ENCODE results near the gene SPTBN2.

SPTBN2 gene

DNA sequence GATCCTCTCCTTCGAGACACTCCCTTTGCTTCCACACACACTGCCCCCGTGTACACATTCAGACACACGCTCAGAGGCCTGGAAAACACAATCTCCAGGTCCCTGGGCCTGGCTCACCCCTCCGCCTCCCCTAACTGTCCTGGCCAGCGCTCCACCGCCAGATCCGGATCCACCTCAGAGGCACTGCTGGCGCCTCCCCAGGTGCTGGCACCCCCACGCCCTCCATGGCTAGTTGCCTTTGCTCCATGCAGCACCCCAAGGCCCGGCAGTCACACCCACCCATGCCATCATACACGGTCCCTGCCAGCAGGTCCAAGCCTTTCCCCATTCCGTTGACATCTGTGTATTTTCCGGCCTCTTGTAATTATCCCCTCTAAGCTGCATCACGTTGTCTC, 11.1 kb downstream of the SPTBN2 start:
- no peak for DNase-seq (ENCODE audit: low read depth, low spot score)
- H3K4me3 ChIP-seq (ENCODE audit: low read depth, low read length) = no peak overlapping the region
- TF ChIP-seq CTCF (IDR thresholded peaks at IDR 0.05; ENCODE audit: insufficient read depth, low read length, missing control alignments) = no peak
- CTCF ChIA-PET = no interaction called here
- POLR2A ChIA-PET = no interaction called here

GRCh38 chr11:66716996-66717395, 12.0 kb downstream of the SPTBN2 start:
- CTCF ChIA-PET = interaction anchor here (1.4 to 1.6 kb wide), 2 partner anchors 9 to 117 kb away, joined by 3 to 4 read pairs; no protein-coding TSS in a partner anchor
- DNase-seq (ENCODE audit: low read depth, low spot score) = no peak

DNA sequence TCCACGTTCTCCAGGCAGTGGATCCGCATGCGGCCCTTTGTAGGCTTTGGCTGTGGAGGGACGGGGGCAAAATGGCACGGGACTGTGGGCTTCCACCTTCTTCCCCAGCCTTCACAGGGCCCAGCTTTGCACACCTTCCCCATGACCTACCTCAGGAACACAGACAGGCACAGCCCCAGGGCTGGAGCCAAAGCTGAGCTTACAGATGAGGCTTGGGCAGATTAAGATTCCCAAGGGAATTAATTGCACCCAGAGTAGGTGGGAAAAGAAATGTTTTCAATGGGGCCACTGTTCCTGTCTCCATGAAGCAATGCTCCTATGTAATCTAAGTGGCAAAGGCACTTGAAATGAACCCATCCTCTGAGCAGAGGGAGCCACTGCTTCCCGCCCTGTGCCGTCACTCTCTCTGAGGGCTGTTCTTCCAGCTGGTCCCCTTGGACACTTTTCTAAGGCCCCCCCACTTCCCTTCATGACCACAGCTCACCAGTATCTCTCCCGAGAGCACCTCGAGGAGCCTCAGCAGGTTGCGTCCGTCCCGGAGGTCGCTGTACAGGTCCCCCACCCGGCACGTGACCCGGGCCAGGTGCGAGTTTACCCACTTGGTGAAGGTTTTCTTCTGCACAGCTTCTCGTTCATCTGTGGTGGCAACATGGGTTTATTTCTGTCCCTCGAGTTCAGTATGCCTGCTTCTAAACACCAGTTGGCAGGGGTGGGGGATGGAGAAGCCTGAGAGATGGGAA, 13.5 kb downstream of the SPTBN2 start:
- no peak for DNase-seq (ENCODE audit: low read depth, low spot score)
- CTCF ChIA-PET = interaction anchor here (1.2 to 1.6 kb wide), 4 partner anchors 11 to 119 kb away, joined by 3 to 4 read pairs (median 3); no protein-coding TSS in a partner anchor
- POLR2A ChIA-PET = no interaction called here
- no peak for TF ChIP-seq CTCF (IDR thresholded peaks at IDR 0.05; ENCODE audit: insufficient read depth, low read length, missing control alignments)
- H3K4me3 ChIP-seq (ENCODE audit: low read depth, low read length) = no peak overlapping the region

More at GRCh38 chr11:66716996-66717395, 12.0 kb downstream of the SPTBN2 start:
- TF ChIP-seq CTCF (IDR thresholded peaks at IDR 0.05; ENCODE audit: insufficient read depth, low read length, missing control alignments) = no peak
- POLR2A ChIA-PET = no interaction called here
- no peak overlapping the region for H3K4me3 ChIP-seq (ENCODE audit: low read depth, low read length)

DNA sequence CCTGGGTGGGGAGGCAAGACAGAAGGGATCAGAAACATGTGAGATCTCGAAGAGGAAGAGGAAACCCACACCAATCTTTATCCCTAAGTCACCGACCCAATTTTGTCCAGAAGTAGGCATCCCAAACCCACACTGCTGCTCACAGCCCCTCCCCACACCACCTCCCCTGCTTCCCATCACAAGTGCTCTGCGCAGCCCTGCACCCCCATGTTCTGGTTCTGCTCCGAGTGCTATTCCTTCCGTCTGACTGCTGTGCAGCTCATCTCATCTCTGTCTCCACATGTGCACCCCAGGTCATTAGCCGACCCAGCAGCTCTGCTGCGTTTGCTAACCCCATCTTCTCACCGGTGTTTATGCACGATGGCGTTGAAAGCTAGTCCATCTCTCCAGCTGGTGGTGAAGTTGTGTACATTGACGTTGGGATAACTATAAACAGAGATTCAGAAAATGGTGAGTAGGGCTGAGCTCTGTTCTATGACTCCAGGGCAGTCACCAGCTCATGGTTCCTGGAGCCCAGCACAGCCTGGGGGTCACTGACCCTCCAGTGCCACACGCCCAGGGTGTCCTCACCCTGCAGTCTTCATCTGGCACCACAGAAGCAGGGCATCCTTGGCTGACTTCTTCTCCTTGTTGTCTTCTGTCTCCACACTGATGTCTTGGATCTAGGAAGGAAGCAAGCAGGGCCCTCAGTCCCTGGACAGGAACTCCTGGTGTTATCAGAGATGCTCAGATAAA, 15.1 kb downstream of the SPTBN2 start:
- POLR2A ChIA-PET = no interaction called here
- no peak for TF ChIP-seq CTCF (IDR thresholded peaks at IDR 0.05; ENCODE audit: insufficient read depth, low read length, missing control alignments)
- DNase-seq (ENCODE audit: low read depth, low spot score) = no peak
- CTCF ChIA-PET = interaction anchor here (1.1 kb wide), 1 partner anchor 26 kb away, joined by 3 read pairs; no protein-coding TSS in a partner anchor
- no peak overlapping the region for H3K4me3 ChIP-seq (ENCODE audit: low read depth, low read length)

DNA sequence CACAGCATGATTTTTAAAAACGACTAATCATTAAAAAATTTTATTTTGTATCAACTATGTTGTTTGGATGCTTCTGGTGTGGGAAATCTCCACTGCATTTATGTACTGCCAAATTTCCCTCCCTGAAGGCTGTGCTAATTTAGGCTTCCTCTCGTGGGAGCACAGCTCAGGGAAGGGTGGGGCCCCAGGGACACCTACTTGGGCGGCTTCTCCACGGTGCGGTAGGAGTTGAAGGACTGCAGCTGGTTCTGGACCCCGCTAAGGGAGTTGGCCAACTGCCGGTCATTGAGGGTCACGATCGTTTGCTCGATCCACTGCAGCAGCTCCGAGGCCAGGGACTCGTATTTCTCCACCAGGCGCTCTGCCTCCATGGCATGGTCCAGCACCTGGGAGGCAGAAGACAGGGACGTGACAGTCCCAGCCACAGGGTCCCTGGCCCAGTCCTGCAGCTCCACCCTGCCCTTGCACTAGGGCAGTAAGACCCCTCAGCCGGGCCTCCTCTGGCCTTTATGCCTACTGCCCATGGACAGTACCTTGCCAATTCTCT, 18.6 kb downstream of the SPTBN2 start:
- no peak overlapping the region for H3K4me3 ChIP-seq (ENCODE audit: low read depth, low read length)
- ChIA-PET POLR2A (no interaction called here), CTCF (interaction anchor here (0.6 to 2.1 kb wide), 3 partner anchors 14 to 15 kb away, joined by 3 to 11 read pairs (median 3); no protein-coding TSS in a partner anchor)
- no peak for TF ChIP-seq CTCF (IDR thresholded peaks at IDR 0.05; ENCODE audit: insufficient read depth, low read length, missing control alignments)
- no peak for DNase-seq (ENCODE audit: low read depth, low spot score)

GRCh38 chr11:66708701-66709100, 20.3 kb downstream of the SPTBN2 start:
- ChIA-PET POLR2A (no interaction called here), CTCF (interaction anchor here (2.1 kb wide), 1 partner anchor 13 kb away, joined by 11 read pairs; no protein-coding TSS in a partner anchor)
- no peak for TF ChIP-seq CTCF (IDR thresholded peaks at IDR 0.05; ENCODE audit: insufficient read depth, low read length, missing control alignments)
- no peak overlapping the region for H3K4me3 ChIP-seq (ENCODE audit: low read depth, low read length)
- DNase-seq (ENCODE audit: low read depth, low spot score) = no peak

Measured in AG04449 (cell line).